ENCODE data around the gene SPRR2G.
"Not testable (repeated sequence)": the region's sequence is repeated elsewhere in the genome, so short reads cannot be mapped to it uniquely, and the experiment has no call there.

The SPRR2G gene

DNA sequence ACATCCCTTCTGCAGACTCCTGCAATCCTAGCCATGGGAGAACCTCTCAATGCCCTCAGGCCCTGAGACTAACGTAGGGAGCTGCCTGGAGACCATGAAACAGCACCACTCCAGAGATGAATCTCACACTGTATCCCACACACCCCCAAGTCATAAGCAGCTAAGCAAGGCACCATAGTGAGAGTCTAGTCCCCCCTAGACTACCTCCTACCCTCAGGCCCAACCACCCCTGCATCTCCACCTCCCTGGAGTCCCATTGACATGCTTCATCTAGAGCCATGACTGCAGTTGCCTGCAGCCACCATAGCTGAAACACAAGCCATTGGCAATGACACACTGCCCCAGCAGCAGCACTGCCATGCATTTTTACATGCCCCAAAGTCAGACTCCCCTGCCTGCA is 17.4 kb downstream of the SPRR2G start:
- Mint-ChIP-seq H3K4me3 (no peak overlapping the region), H3K9me3 (peaks cover 2% of the 10 kb centered on the region), H3K36me3 (no peaks in the 10 kb centered on the region), H3K4me1 (no peaks in the 10 kb centered on the region), H3K27me3 (peaks cover 29% of the 10 kb centered on the region), H3K27ac (no peak overlapping the region)
- no peak for DNase-seq (ENCODE audit: low spot score in 2 of 2)
- ATAC-seq (ENCODE audit: low read depth), result no peak

DNA sequence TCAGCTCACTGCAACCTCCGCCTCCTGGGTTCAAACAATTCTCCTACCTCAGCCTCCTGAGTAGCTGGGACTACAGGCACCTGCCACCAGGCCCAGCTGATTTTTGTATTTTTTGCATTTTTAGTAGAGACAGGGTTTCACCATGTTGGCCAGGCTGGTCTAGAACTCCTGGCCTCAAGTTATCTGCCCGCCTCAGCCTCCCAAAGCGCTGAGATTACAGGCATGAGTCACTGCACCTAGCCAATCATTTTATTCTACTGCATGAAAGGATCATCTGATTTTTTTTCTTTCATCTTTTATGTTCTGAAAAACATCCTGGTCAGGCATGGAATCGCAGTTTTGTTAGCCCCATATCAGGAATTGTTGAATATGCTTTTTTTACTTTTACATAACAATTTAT is 22.0 kb downstream of the SPRR2G start:
- H3K36me3 Mint-ChIP-seq; DNase-seq (ENCODE audit: low spot score in 2 of 2); H3K4me3 Mint-ChIP-seq; H3K9me3 Mint-ChIP-seq; ATAC-seq (ENCODE audit: low read depth); H3K27ac Mint-ChIP-seq; H3K4me1 Mint-ChIP-seq: not testable (repeated sequence)
- peaks cover 18% of the 10 kb centered on the region for H3K27me3 Mint-ChIP-seq

DNA sequence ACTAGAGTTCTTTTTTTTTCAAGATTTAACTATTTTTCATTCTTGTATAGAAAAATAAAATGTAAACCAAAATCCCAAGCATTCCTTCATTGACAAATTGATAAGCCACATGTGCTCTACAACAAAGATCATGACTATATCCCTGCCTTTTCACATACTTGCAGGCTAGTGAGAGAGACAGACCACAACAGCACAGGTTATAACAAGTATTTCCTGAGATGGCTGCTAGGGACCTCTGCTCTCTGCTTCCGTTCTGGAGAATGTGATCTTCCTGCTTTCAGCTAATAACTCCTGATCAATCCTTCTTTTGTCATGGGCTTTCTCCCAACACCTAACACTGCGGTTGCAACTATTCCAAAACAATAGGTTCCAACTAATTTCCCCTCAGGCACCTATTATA is 23.4 kb downstream of the SPRR2G start:
- DNase-seq (ENCODE audit: low spot score in 2 of 2) (no peak), ATAC-seq (ENCODE audit: low read depth) (no peak)
- Mint-ChIP-seq H3K27ac (no peak overlapping the region), H3K4me3 (no peak overlapping the region), H3K9me3 (peaks cover 5% of the 10 kb centered on the region), H3K36me3 (peaks cover 2% of the 10 kb centered on the region), H3K4me1 (no peaks in the 10 kb centered on the region), H3K27me3 (peaks cover 10% of the 10 kb centered on the region)

DNA sequence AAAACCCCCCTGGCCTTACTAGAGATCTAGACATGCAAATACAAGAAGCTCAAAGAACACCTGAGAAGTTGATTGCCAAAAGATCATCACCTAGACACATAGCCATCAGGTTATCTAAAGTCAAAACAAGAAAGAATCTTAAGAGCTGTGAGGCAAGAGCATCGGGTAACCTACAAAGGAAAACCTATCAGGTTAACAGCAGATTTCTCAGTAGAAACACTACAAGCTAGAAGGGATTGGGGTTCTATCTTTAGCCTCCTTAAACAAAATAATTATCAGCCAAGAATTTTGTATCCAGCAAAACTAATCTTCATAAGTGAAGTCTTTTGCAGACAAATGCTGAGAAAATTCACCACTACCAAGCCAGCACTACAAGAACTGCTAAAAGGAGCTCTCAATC is 25.2 kb downstream of the SPRR2G start:
- Mint-ChIP-seq H3K9me3 (peaks cover 5% of the 10 kb centered on the region), H3K27ac (no peak overlapping the region), H3K27me3 (peaks cover 2% of the 10 kb centered on the region), H3K4me1 (no peaks in the 10 kb centered on the region), H3K4me3 (no peak overlapping the region), H3K36me3 (peaks cover 2% of the 10 kb centered on the region)
- ATAC-seq (ENCODE audit: low read depth) (no peak), DNase-seq (ENCODE audit: low spot score in 2 of 2) (no peak)

DNA sequence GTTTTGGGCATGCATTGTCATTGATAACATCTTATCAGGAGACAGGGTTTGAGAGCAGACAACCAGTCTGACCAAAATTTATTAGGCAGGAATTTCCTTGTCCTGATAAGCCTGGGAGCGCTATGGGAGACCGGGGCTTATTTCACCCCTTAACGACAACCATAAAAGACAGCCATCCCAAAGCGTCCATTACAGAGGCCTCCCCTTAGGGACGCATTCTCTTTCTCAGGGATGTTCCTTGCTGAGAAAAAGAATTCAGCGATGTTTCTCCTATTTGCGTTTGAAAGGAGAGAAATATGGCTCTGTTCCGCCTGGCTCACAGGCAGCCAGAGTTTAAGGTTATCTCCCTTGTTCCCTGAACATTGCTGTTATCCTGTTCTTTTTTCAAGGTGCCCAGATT is 26.9 kb downstream of the SPRR2G start:
- not testable (repeated sequence) for DNase-seq (ENCODE audit: low spot score in 2 of 2); H3K4me1 Mint-ChIP-seq; H3K9me3 Mint-ChIP-seq; ATAC-seq (ENCODE audit: low read depth); H3K4me3 Mint-ChIP-seq; H3K36me3 Mint-ChIP-seq; H3K27me3 Mint-ChIP-seq; H3K27ac Mint-ChIP-seq

DNA sequence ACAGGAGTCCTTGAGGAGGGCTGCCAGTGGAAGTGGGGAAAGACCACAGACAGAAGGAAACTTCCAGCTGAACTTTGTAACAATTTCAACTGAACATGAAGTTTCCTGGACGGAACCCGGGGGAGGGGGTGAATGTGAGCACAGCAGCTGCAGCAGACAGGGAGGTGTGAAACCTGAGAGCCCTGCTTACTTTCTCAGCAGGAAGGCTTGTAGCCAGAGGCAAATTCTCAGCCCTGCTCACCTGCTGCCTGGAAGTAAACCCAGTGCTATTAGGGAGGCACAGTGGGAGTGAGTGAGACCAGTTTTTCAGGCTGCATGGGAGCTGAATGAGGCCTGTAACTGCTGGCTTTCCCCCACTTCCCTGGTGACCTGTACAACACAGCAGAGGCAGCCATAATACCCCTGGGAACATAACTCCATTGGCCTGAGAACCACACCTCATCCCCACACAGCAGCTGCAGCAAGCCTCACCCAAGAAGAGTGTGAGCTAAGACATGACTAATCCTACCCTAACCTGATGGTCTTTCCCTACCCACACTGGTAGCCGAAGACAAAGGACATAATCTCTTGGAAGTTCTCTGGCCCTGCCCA is 27.8 kb downstream of the SPRR2G start:
- Mint-ChIP-seq H3K27ac (no peak overlapping the region), H3K27me3 (peaks cover 4% of the 10 kb centered on the region), H3K4me1 (no peaks in the 10 kb centered on the region), H3K9me3 (peaks cover 5% of the 10 kb centered on the region), H3K4me3 (no peak overlapping the region), H3K36me3 (peaks cover 2% of the 10 kb centered on the region)
- DNase-seq (ENCODE audit: low spot score in 2 of 2) (no peak), ATAC-seq (ENCODE audit: low read depth) (no peak)

DNA sequence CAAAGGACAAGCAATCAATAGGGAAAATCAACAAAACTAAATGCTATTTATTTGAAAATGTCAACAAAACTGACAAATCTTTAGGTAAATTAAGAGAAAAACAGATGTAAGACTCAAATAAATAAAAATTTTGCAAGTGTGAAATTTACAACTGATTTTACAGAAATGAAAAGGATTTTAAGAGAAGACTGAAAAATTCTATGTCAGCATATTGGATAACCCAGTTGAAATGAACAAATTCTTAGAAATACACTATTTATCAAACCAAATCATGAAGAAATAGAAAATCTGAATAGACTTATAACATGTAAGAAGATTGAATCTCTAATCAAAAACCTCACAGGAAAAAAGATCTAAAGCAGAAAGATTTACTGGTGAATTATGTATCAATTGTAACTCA is 29.7 kb downstream of the SPRR2G start:
- peaks cover 4% of the 10 kb centered on the region for H3K27me3 Mint-ChIP-seq
- peaks cover 5% of the 10 kb centered on the region for H3K9me3 Mint-ChIP-seq
- H3K27ac Mint-ChIP-seq, result no peak overlapping the region
- peaks cover 2% of the 10 kb centered on the region for H3K36me3 Mint-ChIP-seq
- DNase-seq (ENCODE audit: low spot score in 2 of 2) (no peak), ATAC-seq (ENCODE audit: low read depth) (no peak)
- H3K4me1 Mint-ChIP-seq, result no peaks in the 10 kb centered on the region
- H3K4me3 Mint-ChIP-seq, result no peak overlapping the region

DNA sequence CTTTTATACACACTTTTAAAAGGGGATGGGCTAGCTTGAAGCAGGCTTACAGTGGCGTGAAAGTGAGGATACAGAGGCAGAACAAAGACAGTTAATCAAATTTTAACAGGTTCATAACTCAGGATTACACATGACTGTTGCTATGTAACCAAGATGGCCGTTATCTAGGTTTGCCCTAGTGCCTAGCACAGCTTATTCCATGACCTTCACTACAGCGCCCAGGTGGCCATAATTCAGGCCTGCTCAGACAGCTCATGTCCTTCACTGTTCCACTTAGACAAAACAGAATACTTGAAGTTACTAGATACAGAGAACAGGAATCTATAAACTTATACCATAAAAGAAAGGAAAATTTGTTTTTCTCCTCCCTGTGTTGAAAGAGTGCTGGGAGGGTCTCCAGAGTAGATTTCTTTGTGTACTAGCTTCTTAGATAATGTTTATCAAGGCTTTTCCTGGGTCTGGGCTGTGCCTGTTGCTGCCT is 31.2 kb downstream of the SPRR2G start:
- ATAC-seq (ENCODE audit: low read depth) (no peak), DNase-seq (ENCODE audit: low spot score in 2 of 2) (no peak)
- no peak overlapping the region for H3K4me3 Mint-ChIP-seq
- H3K9me3 Mint-ChIP-seq, result peaks cover 1% of the 10 kb centered on the region
- peaks cover 7% of the 10 kb centered on the region for H3K27me3 Mint-ChIP-seq
- no peaks in the 10 kb centered on the region for H3K4me1 Mint-ChIP-seq
- H3K36me3 Mint-ChIP-seq, result no peaks in the 10 kb centered on the region
- H3K27ac Mint-ChIP-seq, result no peak overlapping the region

DNA sequence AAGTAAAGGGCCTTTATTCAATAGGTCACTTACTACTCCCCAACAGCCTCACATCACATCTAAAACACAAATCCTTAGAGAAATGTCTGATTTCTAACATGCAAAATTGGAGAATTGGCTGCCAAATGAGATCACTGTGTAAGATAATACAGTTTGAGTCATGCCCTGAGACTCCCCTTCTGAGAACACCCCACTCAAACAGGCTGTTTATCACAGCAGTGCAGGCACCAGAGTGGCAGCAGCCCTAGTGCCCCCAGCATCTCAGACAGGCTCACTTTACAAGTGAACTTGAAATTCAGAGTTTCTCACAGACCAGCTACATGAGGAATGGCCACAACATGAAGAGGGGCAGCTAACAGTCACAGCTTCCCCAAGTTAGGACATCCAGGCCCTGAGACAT is 35.4 kb downstream of the SPRR2G start:
- not testable (repeated sequence) for H3K4me1 Mint-ChIP-seq; ATAC-seq (ENCODE audit: low read depth); H3K9me3 Mint-ChIP-seq; H3K27ac Mint-ChIP-seq; H3K27me3 Mint-ChIP-seq; H3K36me3 Mint-ChIP-seq; DNase-seq (ENCODE audit: low spot score in 2 of 2); H3K4me3 Mint-ChIP-seq

DNA sequence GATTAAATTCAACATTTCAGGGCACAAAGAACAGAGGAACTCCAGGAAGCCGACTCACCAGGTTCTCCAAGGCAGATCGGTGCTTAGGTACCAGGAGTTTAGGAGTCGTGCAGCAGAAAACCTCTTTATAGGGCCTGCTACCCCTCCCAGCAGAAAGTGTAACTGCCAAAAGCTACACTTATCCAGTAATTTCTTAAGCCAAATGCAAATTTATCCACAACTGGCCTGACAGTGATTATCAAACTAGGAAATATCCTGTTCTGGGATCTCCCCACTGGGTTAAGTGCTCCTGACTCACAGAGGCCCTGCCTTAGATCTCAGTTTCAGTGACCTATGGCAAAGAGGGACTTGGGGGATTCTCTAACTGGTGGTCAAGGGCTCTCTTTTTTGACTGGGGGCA is 37.3 kb downstream of the SPRR2G start, which contains the start of gene SPRR2F:
SPRR2F (minus strand) TSS at position 101 of the 400 bp plus-strand sequence. CDS start 783 bp downstream, outside the sequence.
- H3K27me3 Mint-ChIP-seq, result peaks cover 5% of the 10 kb centered on the region
- no peak within 1 kb of the TSS for H3K4me3 Mint-ChIP-seq
- H3K36me3 Mint-ChIP-seq, result no peaks in the 10 kb centered on the region
- ATAC-seq (ENCODE audit: low read depth), result no peak
- no peak for DNase-seq (ENCODE audit: low spot score in 2 of 2)
- H3K9me3 Mint-ChIP-seq, result no peaks in the 10 kb centered on the region
- no peaks in the 10 kb centered on the region for H3K4me1 Mint-ChIP-seq
- no peak within 1 kb of the TSS for H3K27ac Mint-ChIP-seq

DNA sequence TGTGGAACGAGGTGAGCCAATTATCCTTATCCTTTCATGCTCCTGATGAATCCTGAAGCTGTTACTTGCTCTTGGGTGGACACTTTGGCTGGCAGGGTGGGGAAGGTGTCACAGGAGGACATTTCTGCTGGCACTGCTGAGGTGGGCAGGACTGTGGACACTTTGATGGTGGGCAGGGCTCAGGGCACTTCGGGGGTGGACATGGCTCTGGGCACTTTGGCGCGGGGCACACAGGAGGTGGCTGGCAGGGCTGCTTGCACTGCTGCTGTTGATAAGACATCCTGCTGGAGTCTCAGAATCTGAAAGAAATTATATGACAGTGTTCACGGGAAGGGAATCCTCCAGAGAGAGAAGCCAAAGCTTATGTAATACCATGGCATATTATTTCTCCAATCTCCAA is 38.2 kb downstream of the SPRR2G start:
- not testable (repeated sequence) for H3K27ac Mint-ChIP-seq; H3K27me3 Mint-ChIP-seq; H3K4me3 Mint-ChIP-seq; H3K9me3 Mint-ChIP-seq; H3K36me3 Mint-ChIP-seq; DNase-seq (ENCODE audit: low spot score in 2 of 2); ATAC-seq (ENCODE audit: low read depth); H3K4me1 Mint-ChIP-seq

DNA sequence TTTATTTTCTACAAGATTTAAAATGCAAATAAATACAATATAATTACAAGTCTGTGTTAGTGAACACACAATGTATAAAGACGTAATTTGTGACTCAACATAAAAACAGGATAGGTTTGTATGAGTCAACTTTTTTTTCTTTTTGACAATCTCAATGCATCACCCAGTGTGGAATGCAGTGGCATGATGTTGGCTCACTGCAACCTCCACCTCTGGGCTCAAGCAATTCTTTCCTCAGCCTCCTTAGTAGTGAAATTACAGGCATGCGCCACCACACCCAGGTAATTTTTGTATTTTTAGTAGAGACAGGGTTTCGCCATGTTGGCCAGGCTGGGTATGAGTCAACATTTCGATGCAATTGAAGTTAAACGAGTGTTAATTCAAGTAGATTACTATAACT is 50.4 kb downstream of the SPRR2G start:
- ATAC-seq (ENCODE audit: low read depth) (no peak), DNase-seq (ENCODE audit: low spot score in 2 of 2) (no peak)
- Mint-ChIP-seq H3K4me1 (no peaks in the 10 kb centered on the region), H3K27ac (no peak overlapping the region), H3K9me3 (peaks cover 5% of the 10 kb centered on the region), H3K27me3 (peaks cover 6% of the 10 kb centered on the region), H3K36me3 (no peaks in the 10 kb centered on the region), H3K4me3 (no peak overlapping the region)

All from memory B cell (primary cell).